ACC112 (cell line): ENCODE results near the gene P2RX5.
"Not testable (repeated sequence)": the region's sequence is repeated elsewhere in the genome, so short reads cannot be mapped to it uniquely, and the experiment has no call there.

Experiments
- H2AFZ ChIP-seq: fragments of 200-600 bp; sonication (generic); one replicate; pipeline ENCODE4 v1.6.0; 2017; ENCODE audit warnings: antibody characterized with exemption, low read length; ENCODE audit not compliant: unreplicated experiment
- H3K27ac ChIP-seq: fragments of 200-600 bp; sonication (generic); 2 replicates; pipeline ENCODE4 v1.5.1; 2014; ENCODE audit warnings: low read depth, mild to moderate bottlenecking, antibody characterized with exemption, low read length, moderate library complexity
- H3K27me3 ChIP-seq: fragments of 200-600 bp; sonication (generic); 2 replicates; pipeline ENCODE4 v1.6.1; 2014; ENCODE audit warnings: mild to moderate bottlenecking, antibody characterized with exemption, low read length, moderate library complexity, mixed read lengths; ENCODE audit not compliant: insufficient read depth
- H3K36me3 ChIP-seq: fragments of 200-600 bp; sonication (generic); 2 replicates; pipeline ENCODE4 v1.6.1; 2016; ENCODE audit warnings: mild to moderate bottlenecking, antibody characterized with exemption, low read length, moderate library complexity, mixed read lengths; ENCODE audit not compliant: insufficient read depth
- H3K4me1 ChIP-seq: fragments of 200-600 bp; sonication (generic); one replicate; pipeline ENCODE4 v1.6.1; 2016; ENCODE audit warnings: low read length, mixed read lengths; ENCODE audit not compliant: insufficient read depth, unreplicated experiment, control insufficient read depth
- H3K4me3 ChIP-seq: fragments of 200-600 bp; sonication (generic); 2 replicates; pipeline ENCODE4 v1.5.1; 2014; ENCODE audit warnings: mild to moderate bottlenecking, low read depth, low read length
- H3K79me2 ChIP-seq: fragments of 200-600 bp; sonication (generic); one replicate; pipeline ENCODE4 v1.6.0; 2016; ENCODE audit warnings: low read length; ENCODE audit not compliant: control insufficient read depth, unreplicated experiment, insufficient read depth

The P2RX5 gene, protein sequence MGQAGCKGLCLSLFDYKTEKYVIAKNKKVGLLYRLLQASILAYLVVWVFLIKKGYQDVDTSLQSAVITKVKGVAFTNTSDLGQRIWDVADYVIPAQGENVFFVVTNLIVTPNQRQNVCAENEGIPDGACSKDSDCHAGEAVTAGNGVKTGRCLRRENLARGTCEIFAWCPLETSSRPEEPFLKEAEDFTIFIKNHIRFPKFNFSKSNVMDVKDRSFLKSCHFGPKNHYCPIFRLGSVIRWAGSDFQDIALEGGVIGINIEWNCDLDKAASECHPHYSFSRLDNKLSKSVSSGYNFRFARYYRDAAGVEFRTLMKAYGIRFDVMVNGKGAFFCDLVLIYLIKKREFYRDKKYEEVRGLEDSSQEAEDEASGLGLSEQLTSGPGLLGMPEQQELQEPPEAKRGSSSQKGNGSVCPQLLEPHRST

DNA sequence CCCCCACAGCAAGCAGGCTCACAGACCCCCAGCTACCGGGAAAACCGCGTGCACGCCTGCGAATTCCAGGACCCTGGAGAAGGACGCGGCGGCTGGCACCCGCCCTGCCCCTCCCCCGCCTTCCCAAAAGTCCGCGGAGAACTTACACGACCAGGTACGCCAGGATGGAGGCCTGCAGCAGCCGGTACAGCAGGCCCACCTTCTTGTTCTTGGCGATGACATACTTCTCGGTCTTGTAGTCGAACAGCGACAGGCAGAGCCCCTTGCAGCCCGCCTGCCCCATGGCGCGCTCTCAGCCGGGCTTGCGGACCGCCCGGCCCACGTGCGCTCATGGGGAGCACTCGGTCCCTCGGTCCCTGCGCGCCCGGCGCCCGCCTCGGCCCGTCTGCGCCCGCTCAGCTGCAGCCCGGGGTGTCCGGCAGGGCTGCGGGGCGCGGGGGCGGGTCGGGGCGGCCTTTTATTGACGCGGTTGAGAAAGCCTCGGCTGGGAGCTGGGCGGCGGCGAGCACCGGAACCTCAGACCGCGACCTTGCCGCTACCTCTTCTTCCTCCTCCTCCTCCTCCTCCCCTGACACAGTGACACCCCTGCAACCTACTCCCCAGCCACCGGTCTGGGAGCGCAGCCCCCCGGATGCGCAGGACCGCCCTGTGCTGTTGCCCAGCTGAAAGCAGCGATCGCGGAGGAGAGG is at the start of gene P2RX5:
P2RX5 (minus strand) TSS at position 433 of the 689 bp plus-strand sequence; CDS start at position 283, 150 bp downstream.
- Histone ChIP-seq H3K4me1 (peaks cover 8% of the 10 kb centered on the region), H2AFZ (peak within 1 kb of the TSS; percentile 70), H3K27me3 (no peaks in the 10 kb centered on the region), H3K4me3 (peak within 1 kb of the TSS; percentile 84), H3K36me3 (no peaks in the 10 kb centered on the region), H3K27ac (no peak within 1 kb of the TSS), H3K79me2 (no peaks in the 10 kb centered on the region)

DNA sequence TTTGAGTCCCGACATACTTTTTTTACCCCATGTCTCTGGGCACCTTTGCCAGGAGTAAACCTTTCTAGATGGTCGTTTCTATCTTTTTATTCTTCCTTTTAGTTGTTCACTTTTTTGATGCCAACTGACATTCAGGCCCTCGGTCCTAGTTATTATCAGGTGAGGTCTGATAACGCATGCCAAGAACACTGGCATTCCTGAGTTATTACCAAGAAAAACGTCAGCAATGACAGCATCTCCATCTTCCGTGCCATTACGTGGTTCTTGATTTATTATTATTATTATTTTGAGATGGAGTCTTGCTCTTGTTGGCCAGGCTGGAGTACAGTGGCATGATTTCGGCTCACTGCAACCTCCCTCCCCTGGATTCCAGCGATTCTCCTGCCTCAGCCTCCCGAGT is 49.1 kb upstream of the P2RX5 start:
- Histone ChIP-seq H3K4me1 (no peaks in the 10 kb centered on the region), H3K36me3 (no peaks in the 10 kb centered on the region), H3K79me2 (no peaks in the 10 kb centered on the region), H3K4me3 (no peak overlapping the region), H3K27me3 (no peaks in the 10 kb centered on the region), H2AFZ (no peak overlapping the region), H3K27ac (no peak overlapping the region)

DNA sequence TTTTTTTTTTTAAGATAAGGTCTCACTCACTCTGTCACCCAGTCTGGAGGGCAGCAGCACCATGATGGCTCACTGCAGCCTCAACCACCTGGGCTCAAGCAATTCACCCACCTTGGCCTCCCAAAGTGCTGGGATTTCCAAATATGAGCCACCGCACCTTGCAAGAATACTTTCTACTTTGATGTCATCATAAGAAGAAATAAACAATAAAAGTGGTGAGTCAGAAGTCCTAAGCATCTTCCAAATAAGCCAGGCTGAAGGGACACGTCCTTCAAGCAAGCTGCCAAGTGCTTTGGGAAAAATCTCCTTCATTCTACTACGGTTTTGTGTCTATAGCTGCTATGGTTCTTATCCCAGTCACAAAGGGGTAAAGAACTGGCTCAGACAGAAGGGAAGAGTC is 48.1 kb upstream of the P2RX5 start:
- Histone ChIP-seq H3K79me2 (no peaks in the 10 kb centered on the region), H3K27ac (no peak overlapping the region), H3K36me3 (no peaks in the 10 kb centered on the region), H2AFZ (no peak overlapping the region), H3K4me3 (no peak overlapping the region), H3K27me3 (no peaks in the 10 kb centered on the region), H3K4me1 (no peaks in the 10 kb centered on the region)

DNA sequence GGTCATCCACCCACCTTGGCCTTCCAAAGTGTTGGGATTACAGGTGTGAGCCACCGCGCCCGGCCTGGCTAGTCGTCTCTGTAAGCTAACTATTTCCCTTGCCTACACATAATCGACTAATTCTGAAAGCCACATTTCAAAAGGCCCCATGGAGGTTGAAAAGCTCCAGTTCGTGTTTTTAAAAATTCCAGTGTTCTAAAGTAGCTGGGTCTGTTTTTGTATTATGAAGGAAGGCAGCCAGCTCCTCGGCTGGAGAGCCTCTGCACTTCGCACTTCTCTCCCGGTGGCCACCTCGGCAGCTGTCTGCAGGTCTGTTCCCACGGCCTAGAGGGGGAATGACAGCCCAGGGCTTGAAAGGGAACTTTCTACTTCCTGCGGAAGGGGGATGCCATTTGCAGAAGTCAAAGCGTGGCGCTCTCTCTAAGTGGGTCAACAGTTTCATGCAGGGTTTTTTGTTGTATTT is 44.7 kb upstream of the P2RX5 start:
- Histone ChIP-seq H3K27me3 (no peaks in the 10 kb centered on the region), H3K27ac (no peak overlapping the region), H3K79me2 (no peaks in the 10 kb centered on the region), H3K4me3 (no peak overlapping the region), H2AFZ (no peak overlapping the region), H3K4me1 (no peaks in the 10 kb centered on the region), H3K36me3 (no peaks in the 10 kb centered on the region)

DNA sequence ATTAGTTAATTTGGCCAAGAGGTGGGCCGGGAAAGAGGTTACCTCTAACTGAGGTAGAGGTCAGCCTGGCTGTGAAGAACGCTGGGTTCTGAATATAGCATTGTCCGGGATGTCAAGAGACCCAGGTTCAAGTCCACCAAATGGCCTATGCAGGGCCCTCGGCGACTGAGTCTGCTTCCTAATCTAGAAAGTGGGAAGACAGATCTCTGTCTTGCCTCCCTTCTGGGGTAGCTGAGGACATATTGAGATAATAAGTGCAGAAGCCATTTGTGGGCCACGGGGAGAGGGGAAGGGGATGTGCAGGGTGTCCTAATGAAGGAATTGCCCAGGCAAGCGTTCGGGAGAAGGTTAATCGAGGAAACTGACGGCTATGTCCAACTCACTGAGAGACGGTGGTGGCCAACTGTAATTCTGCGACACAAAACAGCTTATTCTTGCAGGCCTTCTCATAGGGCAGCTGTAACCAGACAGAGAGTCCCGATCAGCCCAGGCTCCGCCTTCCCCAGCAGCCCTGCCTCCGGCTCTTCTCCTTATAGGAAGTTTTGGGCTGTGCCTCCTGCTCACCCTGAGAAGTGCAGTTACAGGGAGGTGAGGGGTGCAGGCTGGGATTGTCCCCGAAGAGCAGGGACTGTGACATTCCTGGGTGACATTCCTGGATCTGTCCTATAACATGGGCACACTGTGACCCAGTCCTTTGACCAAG is 43.6 kb upstream of the P2RX5 start:
- Histone ChIP-seq H3K4me3 (no peak overlapping the region), H3K79me2 (no peaks in the 10 kb centered on the region), H3K4me1 (no peaks in the 10 kb centered on the region), H3K27ac (no peak overlapping the region), H3K27me3 (no peaks in the 10 kb centered on the region), H3K36me3 (no peaks in the 10 kb centered on the region), H2AFZ (no peak overlapping the region)

DNA sequence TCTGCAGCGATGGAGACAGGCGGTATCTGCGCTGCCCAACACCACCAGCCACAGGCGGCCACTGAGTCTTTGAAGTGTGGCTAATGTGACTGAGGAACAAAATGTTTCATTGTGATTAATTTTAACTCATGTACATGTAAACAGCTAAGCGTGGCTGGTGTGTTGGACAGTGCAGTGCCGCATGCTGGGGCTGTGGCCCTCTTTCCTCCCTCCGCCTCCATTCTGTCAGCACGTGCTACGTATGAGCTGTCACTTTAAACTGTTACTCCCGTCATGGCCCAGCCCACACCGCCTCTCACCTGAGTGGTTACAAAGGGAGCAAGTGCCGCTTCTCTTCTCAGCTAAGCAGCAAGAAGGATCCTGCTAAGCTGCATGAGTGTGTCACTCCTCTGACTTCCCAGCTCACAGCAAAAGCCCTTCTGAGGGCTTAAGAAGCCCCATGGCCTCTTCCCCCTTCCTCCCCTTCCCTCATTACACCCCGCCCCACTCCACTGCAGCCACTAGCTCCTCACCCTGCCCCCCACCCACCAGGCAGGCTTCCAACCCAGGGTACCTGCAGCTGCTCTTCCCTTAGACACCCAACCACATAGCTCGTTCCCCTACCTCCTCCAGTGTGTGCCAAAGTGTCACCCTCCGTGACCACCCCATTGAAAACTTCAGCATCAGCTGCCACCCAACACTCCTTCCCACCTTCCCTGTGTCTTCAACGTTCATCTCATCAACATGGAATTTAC is 42.8 kb upstream of the P2RX5 start:
- no peaks in the 10 kb centered on the region for H3K4me1 ChIP-seq
- H3K4me3 ChIP-seq = no peak overlapping the region
- H3K79me2 ChIP-seq = no peaks in the 10 kb centered on the region
- H3K27ac ChIP-seq = no peak overlapping the region
- H3K27me3 ChIP-seq = no peaks in the 10 kb centered on the region
- no peak overlapping the region for H2AFZ ChIP-seq
- H3K36me3 ChIP-seq = no peaks in the 10 kb centered on the region

DNA sequence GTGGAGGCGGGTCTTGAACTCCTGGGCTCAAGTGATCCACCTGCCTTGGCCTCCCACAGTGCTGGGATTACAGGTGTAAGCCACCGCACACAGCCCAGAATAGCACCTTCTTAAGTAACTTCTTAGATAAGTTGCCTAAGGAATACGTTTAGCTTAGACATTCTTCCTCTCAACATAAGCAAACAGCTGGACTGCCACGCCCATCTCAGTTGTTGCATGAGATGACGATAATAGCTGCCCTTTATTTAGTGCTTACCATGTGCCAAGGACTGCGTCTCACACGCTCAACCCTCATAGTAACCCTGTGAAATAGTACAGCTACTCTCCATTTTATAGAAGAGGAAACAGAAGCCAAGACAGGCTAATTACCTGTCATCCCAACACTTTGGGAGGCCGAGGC is 39.6 kb upstream of the P2RX5 start:
- Histone ChIP-seq H3K4me3 (no peak overlapping the region), H3K36me3 (no peaks in the 10 kb centered on the region), H3K27me3 (no peaks in the 10 kb centered on the region), H3K4me1 (peaks cover 14% of the 10 kb centered on the region), H3K79me2 (no peaks in the 10 kb centered on the region), H2AFZ (no peak overlapping the region), H3K27ac (no peak overlapping the region)

DNA sequence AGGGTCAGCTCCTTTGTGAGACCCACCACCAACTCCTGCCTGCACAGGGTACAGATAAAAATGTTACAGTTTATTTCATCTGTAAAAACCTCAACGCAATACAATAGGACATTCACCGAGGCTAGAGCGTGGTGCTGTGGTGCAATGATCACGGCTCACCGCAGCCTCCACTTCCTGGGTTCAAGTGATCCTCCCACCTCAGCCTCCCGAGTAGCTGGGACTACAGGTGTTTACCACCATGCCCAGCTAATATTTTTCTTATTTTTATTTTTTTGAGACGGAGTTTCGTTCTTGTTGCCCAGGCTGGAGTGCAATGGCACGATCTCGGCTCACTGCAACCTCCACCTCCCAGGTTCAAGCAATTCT is 38.9 kb upstream of the P2RX5 start:
- not testable (repeated sequence) for H3K27ac ChIP-seq, H3K27me3 ChIP-seq, H3K36me3 ChIP-seq, H2AFZ ChIP-seq, H3K4me3 ChIP-seq, H3K79me2 ChIP-seq
- H3K4me1 ChIP-seq = peaks cover 15% of the 10 kb centered on the region

DNA sequence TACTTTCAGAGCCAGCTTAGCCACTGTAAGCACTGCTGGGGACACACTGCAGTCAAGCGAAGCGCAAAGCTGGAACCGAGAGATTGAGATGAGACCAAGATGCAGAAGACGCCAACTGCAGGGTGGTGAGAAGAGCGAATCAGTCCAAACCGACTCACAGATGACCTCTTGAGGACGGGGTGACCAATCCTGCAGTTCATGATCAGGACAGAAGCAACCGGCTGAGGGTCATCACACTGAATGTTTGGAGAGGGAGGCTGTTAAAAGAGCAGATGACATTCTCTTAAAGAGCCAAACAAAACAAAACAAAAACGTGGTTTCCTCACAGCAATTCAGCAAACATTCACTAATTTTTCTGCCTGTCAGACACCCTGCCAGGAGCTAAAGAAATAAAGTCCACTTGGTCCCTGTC is 36.3 kb upstream of the P2RX5 start:
- Histone ChIP-seq H3K27ac (no peak overlapping the region), H3K36me3 (no peaks in the 10 kb centered on the region), H2AFZ (peak overlapping the region; percentile 50), H3K4me3 (no peak overlapping the region), H3K4me1 (peaks cover 15% of the 10 kb centered on the region), H3K27me3 (no peaks in the 10 kb centered on the region), H3K79me2 (peaks cover 4% of the 10 kb centered on the region)

DNA sequence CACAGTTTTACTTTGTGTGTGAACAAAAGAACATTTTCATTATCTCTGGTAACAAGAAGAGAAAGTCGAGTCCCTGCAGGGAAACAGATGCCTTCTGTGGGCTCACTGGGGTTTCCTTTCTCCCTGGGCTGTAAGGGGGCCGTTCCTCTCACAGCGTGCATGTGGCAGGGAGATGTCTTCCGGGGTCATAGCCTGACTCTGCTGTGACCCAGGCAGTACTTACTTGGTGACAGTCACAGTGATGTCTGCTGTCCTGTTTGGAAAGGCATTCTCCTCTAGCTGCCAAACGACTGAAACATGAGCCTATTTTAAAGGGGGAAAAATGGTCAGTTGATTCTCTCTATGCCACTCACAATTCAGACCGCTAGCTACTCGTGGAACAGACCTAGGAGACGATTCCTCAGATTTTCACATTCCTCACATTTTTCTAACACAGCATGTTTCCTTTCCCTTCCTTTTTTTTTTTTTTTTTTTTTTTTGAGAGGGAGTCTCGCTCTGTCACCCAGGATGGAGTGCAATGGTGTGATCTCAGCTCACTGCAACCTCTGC is 35.0 kb upstream of the P2RX5 start:
- no peaks in the 10 kb centered on the region for H3K27me3 ChIP-seq

More for the DNA sequence above, 35.0 kb upstream of the P2RX5 start:
- Histone ChIP-seq H3K36me3 (no peaks in the 10 kb centered on the region), H3K27ac (no peak overlapping the region), H3K4me1 (peaks cover 15% of the 10 kb centered on the region), H3K4me3 (no peak overlapping the region), H2AFZ (peak overlapping the region; percentile 50), H3K79me2 (peaks cover 14% of the 10 kb centered on the region)
